ENCODE results near the gene TENT5D. TPM values are rescaled to one million over a fixed set of nuclear protein-coding genes. Genes with fewer than 3 reads are reported as not detected.
"Not testable (repeated sequence)": the region's sequence is repeated elsewhere in the genome, so short reads cannot be mapped to it uniquely, and the experiment has no call there.

Gene TENT5D
- not detected for total RNA-seq

GRCh38 chrX:80420147-80420546 is at the start of gene TENT5D:
TENT5D (plus strand) TSS chrX:80420447; CDS start chrX:80442540, 22,093 bp downstream.
- FAIRE-seq (no peak), DNase-seq (ENCODE audit: low spot score in 2 of 2) (no peak)

GRCh38 chrX:80385651-80386050 is 34.6 kb upstream of the TENT5D start:
- not testable (repeated sequence) for FAIRE-seq; DNase-seq (ENCODE audit: low spot score in 2 of 2)

GRCh38 chrX:80388206-80388605 is 32.0 kb upstream of the TENT5D start:
- FAIRE-seq = no peak

GRCh38 chrX:80412042-80412441 is 8.2 kb upstream of the TENT5D start:
- FAIRE-seq = no peak
- DNase-seq (ENCODE audit: low spot score in 2 of 2) = no peak

More at GRCh38 chrX:80388206-80388605, 32.0 kb upstream of the TENT5D start:
- no peak for DNase-seq (ENCODE audit: low spot score in 2 of 2)

- FAIRE-seq (no peak), DNase-seq (ENCODE audit: low spot score in 2 of 2) (no peak)
Observed at GRCh38 chrX:80423000-80423399, 2.8 kb downstream of the TENT5D start.

GRCh38 chrX:80423744-80424143 is 3.5 kb downstream of the TENT5D start:
- DNase-seq (ENCODE audit: low spot score in 2 of 2) = no peak
- FAIRE-seq = no peak

GRCh38 chrX:80430826-80431504 is 10.7 kb downstream of the TENT5D start:
- DNase-seq (ENCODE audit: low spot score in 2 of 2) (no peak), FAIRE-seq (no peak)

- FAIRE-seq (no peak), DNase-seq (ENCODE audit: low spot score in 2 of 2) (no peak)
Observed at GRCh38 chrX:80431505-80431832, 11.2 kb downstream of the TENT5D start.

- DNase-seq (ENCODE audit: low spot score in 2 of 2) (no peak), FAIRE-seq (no peak)
Observed at GRCh38 chrX:80432441-80432840, 12.2 kb downstream of the TENT5D start.

- FAIRE-seq (no peak), DNase-seq (ENCODE audit: low spot score in 2 of 2) (no peak)
Observed at GRCh38 chrX:80432863-80433262, 12.6 kb downstream of the TENT5D start.

GRCh38 chrX:80468166-80468565 is 47.9 kb downstream of the TENT5D start:
- not testable (repeated sequence) for FAIRE-seq; DNase-seq (ENCODE audit: low spot score in 2 of 2)

- DNase-seq (ENCODE audit: low spot score in 2 of 2) (no peak), FAIRE-seq (no peak)
Observed at GRCh38 chrX:80471582-80471981, 51.3 kb downstream of the TENT5D start.

GRCh38 chrX:80485543-80485942 is 65.3 kb downstream of the TENT5D start:
- DNase-seq (ENCODE audit: low spot score in 2 of 2) (no peak), FAIRE-seq (no peak)

GRCh38 chrX:80486299-80486698 is 66.1 kb downstream of the TENT5D start:
- no peak for FAIRE-seq

GRCh38 chrX:80489166-80489565 is 68.9 kb downstream of the TENT5D start:
- DNase-seq (ENCODE audit: low spot score in 2 of 2) (no peak), FAIRE-seq (no peak)

More at GRCh38 chrX:80486299-80486698, 66.1 kb downstream of the TENT5D start:
- DNase-seq (ENCODE audit: low spot score in 2 of 2) = no peak
